Endothelial cell of umbilical vein (primary cell): ENCODE measurements around the gene ITGA8.

Experiments
- EZH2 ChIP-seq: IDR thresholded peaks from 2 replicates; pipeline ENCODE4 v1.6.1; 2012; ENCODE audit warnings: borderline replicate concordance, low read depth, mild to moderate bottlenecking, moderate library complexity, low read length, inconsistent platforms; ENCODE audit not compliant: severe bottlenecking
- FOS ChIP-seq: IDR thresholded peaks from 2 replicates; pipeline ENCODE4 v1.6.1; 2011; ENCODE audit warnings: mild to moderate bottlenecking, low read length, moderate library complexity, borderline replicate concordance; ENCODE audit not compliant: insufficient read depth
- GATA2 ChIP-seq: IDR thresholded peaks from 2 replicates; pipeline ENCODE4 v1.7.0; 2011; ENCODE audit warnings: low read depth, mild to moderate bottlenecking, moderate library complexity, mixed read lengths, low read length; ENCODE audit not compliant: insufficient read length, insufficient read depth
- JUN ChIP-seq: IDR thresholded peaks from 2 replicates; pipeline ENCODE4 v1.6.1; 2011; ENCODE audit warnings: borderline replicate concordance, low read depth; ENCODE audit not compliant: insufficient read length, insufficient read depth
- MYC ChIP-seq: IDR thresholded peaks from one replicate; pipeline ENCODE4 v1.6.1; 2011; ENCODE audit warnings: mild to moderate bottlenecking, low read depth, low read length
- POLR2A ChIP-seq: IDR thresholded peaks from 2 replicates; pipeline ENCODE4 v1.6.1; 2012; ENCODE audit warnings: low read depth, mild to moderate bottlenecking, control low read depth, low read length
- POLR2AphosphoS5 ChIP-seq: IDR thresholded peaks from 2 replicates; pipeline ENCODE4 v1.6.1; 2012; ENCODE audit warnings: low read depth, mild to moderate bottlenecking, control low read depth, low read length, moderate library complexity; ENCODE audit not compliant: insufficient read depth
- TF ChIP-seq, protein P1 (sequence below): IDR thresholded peaks from 2 replicates; pipeline ENCODE4 v1.6.1; 2011; ENCODE audit not compliant: insufficient read depth, insufficient read length
- TF ChIP-seq, protein P2 (sequence below), 2 donors: IDR thresholded peaks; 1 replicate in 1 of 2; 2 replicates in 1 of 2; pipeline ENCODE4 v1.5.1; 2011; ENCODE audit warnings: low read length in 2 of 2, mild to moderate bottlenecking in 2 of 2, moderate library complexity in 2 of 2, control low read depth in 1 of 2, inconsistent platforms in 1 of 2, low read depth in 1 of 2; ENCODE audit not compliant: insufficient read depth in 1 of 2; ENCODE audit errors: extremely low read depth in 1 of 2

DNA sequence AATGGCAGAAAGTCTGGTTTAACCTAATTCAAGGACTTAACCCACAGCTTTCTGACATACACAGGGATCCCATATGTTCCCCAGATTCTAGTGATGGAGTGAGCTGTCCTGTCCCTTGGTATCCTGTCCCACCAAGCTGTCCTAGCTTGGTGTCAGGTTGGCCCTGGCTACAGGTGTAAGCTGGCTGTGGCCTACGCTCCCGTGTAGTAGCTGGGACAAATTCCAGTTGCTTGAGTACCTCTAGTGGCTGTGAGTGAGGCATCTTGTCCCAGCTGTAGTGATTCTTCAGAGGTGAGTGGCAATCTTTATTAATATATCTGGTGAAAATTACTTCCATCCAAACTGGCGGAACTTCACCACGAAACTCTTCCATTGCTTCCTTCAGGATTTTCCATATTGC, 243.4 kb downstream of the ITGA8 start:
- TF ChIP-seq, protein P1, sequence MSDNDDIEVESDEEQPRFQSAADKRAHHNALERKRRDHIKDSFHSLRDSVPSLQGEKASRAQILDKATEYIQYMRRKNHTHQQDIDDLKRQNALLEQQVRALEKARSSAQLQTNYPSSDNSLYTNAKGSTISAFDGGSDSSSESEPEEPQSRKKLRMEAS, result no peak
- TF ChIP-seq, protein P2, sequence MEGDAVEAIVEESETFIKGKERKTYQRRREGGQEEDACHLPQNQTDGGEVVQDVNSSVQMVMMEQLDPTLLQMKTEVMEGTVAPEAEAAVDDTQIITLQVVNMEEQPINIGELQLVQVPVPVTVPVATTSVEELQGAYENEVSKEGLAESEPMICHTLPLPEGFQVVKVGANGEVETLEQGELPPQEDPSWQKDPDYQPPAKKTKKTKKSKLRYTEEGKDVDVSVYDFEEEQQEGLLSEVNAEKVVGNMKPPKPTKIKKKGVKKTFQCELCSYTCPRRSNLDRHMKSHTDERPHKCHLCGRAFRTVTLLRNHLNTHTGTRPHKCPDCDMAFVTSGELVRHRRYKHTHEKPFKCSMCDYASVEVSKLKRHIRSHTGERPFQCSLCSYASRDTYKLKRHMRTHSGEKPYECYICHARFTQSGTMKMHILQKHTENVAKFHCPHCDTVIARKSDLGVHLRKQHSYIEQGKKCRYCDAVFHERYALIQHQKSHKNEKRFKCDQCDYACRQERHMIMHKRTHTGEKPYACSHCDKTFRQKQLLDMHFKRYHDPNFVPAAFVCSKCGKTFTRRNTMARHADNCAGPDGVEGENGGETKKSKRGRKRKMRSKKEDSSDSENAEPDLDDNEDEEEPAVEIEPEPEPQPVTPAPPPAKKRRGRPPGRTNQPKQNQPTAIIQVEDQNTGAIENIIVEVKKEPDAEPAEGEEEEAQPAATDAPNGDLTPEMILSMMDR (IDR thresholded peaks at IDR 0.05; ENCODE audit: extremely low read depth in 1 of 2, insufficient read depth in 1 of 2, low read depth in 1 of 2, low read length in 2 of 2), result no peak
- TF ChIP-seq POLR2AphosphoS5 (no peak), EZH2 (no peak), POLR2A (no peak), MYC (no peak), JUN (no peak), GATA2 (no peak), FOS (no peak)
